ENCODE data around the gene STOML2.

DNA sequence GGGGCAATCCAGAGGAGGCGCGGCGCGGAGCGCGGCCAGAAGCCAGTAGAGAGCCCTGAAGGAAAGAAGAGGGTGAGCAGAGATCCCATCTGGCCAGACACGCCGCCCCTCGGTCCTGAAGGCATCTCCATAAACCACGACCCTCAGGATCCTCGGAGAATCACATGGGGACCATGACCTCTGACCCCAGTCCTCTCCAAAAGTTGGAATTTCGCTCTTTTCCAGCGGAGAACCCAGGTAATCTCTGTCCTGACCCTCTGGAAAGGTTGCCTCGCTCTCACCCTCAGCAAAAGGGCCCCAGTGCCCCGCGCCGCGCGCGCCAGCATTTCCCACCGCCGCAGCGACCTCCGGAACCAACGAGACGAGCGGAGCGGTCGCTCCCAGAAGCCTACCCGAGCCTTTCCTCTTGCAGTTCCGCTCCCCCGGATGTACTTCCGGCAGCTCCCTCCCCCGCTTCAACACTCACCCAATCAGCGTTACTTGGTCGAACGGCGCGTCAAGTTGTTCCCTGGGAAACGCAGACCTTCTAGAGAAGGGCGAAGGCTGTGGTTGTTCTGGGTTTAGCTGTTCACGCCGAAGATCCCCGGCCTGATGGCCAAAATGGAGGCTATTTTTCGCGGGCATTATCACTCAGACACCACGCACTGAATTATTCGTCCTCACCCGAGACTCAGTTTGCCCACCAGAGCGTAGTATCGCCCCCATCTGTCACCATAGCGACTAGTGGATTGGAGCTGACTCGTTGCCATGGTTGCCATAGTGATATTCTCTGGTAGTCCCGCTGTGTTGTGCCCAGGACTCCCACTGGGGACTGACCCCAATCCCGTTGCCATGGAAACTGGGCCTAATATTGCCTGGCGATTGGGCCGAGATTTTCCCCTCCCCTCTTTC lies at the start of gene STOML2:
- no peak for TF ChIP-seq POLR2A (IDR thresholded peaks at IDR 0.05)
- TF ChIP-seq, protein P1, sequence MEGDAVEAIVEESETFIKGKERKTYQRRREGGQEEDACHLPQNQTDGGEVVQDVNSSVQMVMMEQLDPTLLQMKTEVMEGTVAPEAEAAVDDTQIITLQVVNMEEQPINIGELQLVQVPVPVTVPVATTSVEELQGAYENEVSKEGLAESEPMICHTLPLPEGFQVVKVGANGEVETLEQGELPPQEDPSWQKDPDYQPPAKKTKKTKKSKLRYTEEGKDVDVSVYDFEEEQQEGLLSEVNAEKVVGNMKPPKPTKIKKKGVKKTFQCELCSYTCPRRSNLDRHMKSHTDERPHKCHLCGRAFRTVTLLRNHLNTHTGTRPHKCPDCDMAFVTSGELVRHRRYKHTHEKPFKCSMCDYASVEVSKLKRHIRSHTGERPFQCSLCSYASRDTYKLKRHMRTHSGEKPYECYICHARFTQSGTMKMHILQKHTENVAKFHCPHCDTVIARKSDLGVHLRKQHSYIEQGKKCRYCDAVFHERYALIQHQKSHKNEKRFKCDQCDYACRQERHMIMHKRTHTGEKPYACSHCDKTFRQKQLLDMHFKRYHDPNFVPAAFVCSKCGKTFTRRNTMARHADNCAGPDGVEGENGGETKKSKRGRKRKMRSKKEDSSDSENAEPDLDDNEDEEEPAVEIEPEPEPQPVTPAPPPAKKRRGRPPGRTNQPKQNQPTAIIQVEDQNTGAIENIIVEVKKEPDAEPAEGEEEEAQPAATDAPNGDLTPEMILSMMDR (IDR thresholded peaks at IDR 0.05): no peak
